HUES64 (cell line): ENCODE measurements around the gene FRMPD4.
"Not testable (repeated sequence)": the region's sequence is repeated elsewhere in the genome, so short reads cannot be mapped to it uniquely, and the experiment has no call there.

Experiments
- H3K27ac ChIP-seq: 2 replicates; pipeline ENCODE4 v1.7.0; 2013; ENCODE audit warnings: low read depth, low read length, inconsistent platforms
- H3K27me3 ChIP-seq: 2 replicates; pipeline ENCODE4 v1.6.1; 2013; ENCODE audit warnings: mild to moderate bottlenecking, low read length; ENCODE audit not compliant: insufficient read depth
- H3K36me3 ChIP-seq: 2 replicates; pipeline ENCODE4 v1.6.1; 2013; ENCODE audit warnings: mild to moderate bottlenecking, low read length; ENCODE audit not compliant: insufficient read depth
- H3K4me1 ChIP-seq: 2 replicates; pipeline ENCODE4 v1.6.1; 2013; ENCODE audit warnings: mild to moderate bottlenecking, low read length, moderate library complexity; ENCODE audit not compliant: insufficient read depth
- H3K4me3 ChIP-seq: 2 replicates; pipeline ENCODE4 v1.5.1; 2013; ENCODE audit warnings: mild to moderate bottlenecking, low read length, moderate library complexity
- H3K9ac ChIP-seq: 2 replicates; pipeline ENCODE4 v1.6.1; 2013; ENCODE audit warnings: mild to moderate bottlenecking, low read depth, low read length
- H3K9me3 ChIP-seq: 2 replicates; pipeline ENCODE4 v1.6.1; 2013; ENCODE audit warnings: low read depth, low read length; ENCODE audit not compliant: insufficient read depth
- WGBS: fragments of 150-250, 120-280 bp; methylation state at CpG from one replicate; pipeline ENCODE4 v1.1.7; 2013; ENCODE audit warnings: missing lambda C conversion rate; 5-methylcytosine and 5-hydroxymethylcytosine counted together

Gene FRMPD4

GRCh38 chrX:12480956-12481355 is 342.7 kb downstream of the FRMPD4 start:
- Histone ChIP-seq H3K4me3 (no peak overlapping the region), H3K9me3 (no peaks in the 10 kb centered on the region), H3K27ac (no peak overlapping the region), H3K4me1 (no peaks in the 10 kb centered on the region), H3K36me3 (no peaks in the 10 kb centered on the region), H3K9ac (no peak overlapping the region), H3K27me3 (no peaks in the 10 kb centered on the region)
- 86% methylated on average over 3 of the region's 3 CpGs for WGBS

- no peaks in the 10 kb centered on the region for H3K4me1 ChIP-seq
- no peak overlapping the region for H3K27ac ChIP-seq
- H3K27me3 ChIP-seq = no peaks in the 10 kb centered on the region
- no peak overlapping the region for H3K4me3 ChIP-seq
- no peaks in the 10 kb centered on the region for H3K9me3 ChIP-seq
- no peaks in the 10 kb centered on the region for H3K36me3 ChIP-seq
- no peak overlapping the region for H3K9ac ChIP-seq
These were observed 349.9 kb downstream of the FRMPD4 start for GRCh38 chrX:12488220-12488619.

GRCh38 chrX:12488771-12489170 is 350.5 kb downstream of the FRMPD4 start:
- 91% methylated on average over 2 of the region's 2 CpGs for WGBS
- Histone ChIP-seq H3K4me3 (no peak overlapping the region), H3K36me3 (no peaks in the 10 kb centered on the region), H3K9me3 (no peaks in the 10 kb centered on the region), H3K27ac (no peak overlapping the region), H3K27me3 (no peaks in the 10 kb centered on the region), H3K9ac (no peak overlapping the region), H3K4me1 (no peaks in the 10 kb centered on the region)

DNA sequence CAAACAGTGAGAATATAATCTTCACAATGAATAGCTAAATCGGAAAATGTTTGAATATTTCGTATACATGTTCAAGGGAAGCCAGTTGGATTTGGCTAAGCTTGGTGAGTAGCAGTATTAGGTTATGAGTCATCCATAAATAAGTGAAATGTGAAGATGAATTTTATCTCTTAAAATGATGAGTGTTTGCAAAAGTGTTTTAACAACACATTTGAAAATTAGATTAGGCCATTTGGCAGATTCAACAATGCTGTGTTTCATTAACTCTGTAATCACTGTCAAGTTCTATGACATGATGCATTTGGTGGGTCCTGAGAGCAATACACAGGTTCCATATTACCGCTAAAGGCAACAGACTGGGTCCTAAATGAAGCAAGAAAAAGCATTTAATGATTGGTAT is 351.1 kb downstream of the FRMPD4 start:
- no peaks in the 10 kb centered on the region for H3K36me3 ChIP-seq
- H3K27ac ChIP-seq = no peak overlapping the region
- no peaks in the 10 kb centered on the region for H3K27me3 ChIP-seq
- H3K4me1 ChIP-seq = no peaks in the 10 kb centered on the region
- no peak overlapping the region for H3K4me3 ChIP-seq
- WGBS = 100% methylated on average over 3 of the region's 3 CpGs
- no peaks in the 10 kb centered on the region for H3K9me3 ChIP-seq
- no peak overlapping the region for H3K9ac ChIP-seq

DNA sequence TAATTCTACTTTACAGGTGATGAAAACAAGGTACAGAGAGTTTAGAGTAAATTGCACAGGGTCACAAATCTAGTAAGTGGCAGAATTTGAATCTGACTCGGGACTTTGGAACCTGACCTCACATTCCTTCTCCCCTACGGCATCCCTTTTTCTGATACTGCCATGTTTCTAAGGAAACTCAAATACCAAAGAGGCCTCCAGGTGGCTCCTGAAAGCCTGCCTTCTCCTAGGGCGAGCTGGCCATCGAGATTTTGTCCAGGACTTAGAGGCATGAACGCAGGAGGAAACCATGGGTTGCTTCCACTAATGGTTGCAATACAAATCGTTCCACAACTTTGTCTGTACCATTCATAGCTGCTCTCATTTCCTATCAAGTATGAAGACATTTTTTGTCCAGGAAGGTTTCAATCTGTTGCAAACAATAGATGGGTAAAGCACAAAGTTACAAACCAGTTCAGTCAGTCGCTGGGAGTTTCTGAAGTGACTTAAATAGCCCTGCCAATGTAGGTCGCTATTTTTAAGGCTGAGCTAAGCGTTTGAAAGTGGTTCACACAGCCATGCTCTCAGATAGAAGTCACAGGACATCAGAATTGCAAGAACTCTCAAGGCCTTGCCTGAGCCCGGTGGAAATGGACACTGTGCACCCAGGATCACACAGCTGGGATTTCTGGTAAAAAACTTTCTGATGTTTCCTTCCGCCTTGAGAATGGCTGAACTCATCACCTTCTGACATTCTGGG is 356.3 kb downstream of the FRMPD4 start:
- Histone ChIP-seq H3K4me1 (no peaks in the 10 kb centered on the region), H3K27ac (no peak overlapping the region), H3K27me3 (no peaks in the 10 kb centered on the region), H3K9me3 (no peaks in the 10 kb centered on the region), H3K36me3 (no peaks in the 10 kb centered on the region), H3K9ac (no peak overlapping the region), H3K4me3 (no peak overlapping the region)
- WGBS = 88% methylated on average over 11 of the region's 11 CpGs

- 99% methylated on average over 4 of the region's 4 CpGs for WGBS
- Histone ChIP-seq H3K4me3 (no peak overlapping the region), H3K27me3 (no peaks in the 10 kb centered on the region), H3K9ac (no peak overlapping the region), H3K27ac (no peak overlapping the region), H3K4me1 (no peaks in the 10 kb centered on the region), H3K36me3 (no peaks in the 10 kb centered on the region), H3K9me3 (no peaks in the 10 kb centered on the region)
These were observed 358.1 kb downstream of the FRMPD4 start for GRCh38 chrX:12496343-12496742.

DNA sequence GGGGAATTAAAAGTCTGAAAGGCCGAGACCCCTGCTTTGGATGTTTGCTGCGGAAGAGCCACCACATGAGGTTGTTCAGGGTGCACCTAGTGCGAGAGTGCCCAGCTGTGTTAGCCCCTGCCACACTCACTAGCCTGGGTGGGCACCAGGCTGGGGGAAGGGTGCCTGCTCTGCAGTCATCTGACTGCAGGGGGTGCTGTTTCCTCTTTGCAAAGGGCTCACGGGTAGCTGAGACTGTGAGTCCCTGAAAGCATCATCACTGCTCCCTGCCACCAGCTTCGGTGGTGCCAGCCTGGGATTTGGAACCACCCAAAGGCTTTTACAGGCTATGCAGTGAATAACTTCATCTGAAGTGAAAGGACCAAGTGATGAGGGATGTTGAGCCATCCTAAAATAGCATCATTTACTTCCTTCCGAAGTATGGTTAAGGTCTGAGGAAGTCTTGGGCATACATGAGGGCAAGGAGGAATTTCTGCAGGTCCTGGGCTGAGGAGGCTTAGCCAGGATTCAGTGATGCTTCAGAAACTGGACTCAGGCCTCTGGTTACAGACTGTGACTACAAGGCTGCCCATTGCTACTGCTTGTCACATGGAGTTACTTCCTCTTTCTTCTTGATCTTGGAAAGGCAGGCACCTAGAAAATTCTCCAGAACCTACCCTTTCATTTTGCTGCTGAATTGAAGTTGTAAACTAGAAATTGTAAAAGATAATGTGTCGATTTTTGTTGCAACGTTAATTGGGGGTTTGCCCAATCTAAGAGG is 359.7 kb downstream of the FRMPD4 start:
- no peak overlapping the region for H3K4me3 ChIP-seq
- H3K9me3 ChIP-seq = no peaks in the 10 kb centered on the region
- no peak overlapping the region for H3K27ac ChIP-seq
- WGBS = 74% methylated on average over 7 of the region's 8 CpGs
- no peaks in the 10 kb centered on the region for H3K4me1 ChIP-seq
- no peak overlapping the region for H3K9ac ChIP-seq
- H3K36me3 ChIP-seq = no peaks in the 10 kb centered on the region
- H3K27me3 ChIP-seq = no peaks in the 10 kb centered on the region

DNA sequence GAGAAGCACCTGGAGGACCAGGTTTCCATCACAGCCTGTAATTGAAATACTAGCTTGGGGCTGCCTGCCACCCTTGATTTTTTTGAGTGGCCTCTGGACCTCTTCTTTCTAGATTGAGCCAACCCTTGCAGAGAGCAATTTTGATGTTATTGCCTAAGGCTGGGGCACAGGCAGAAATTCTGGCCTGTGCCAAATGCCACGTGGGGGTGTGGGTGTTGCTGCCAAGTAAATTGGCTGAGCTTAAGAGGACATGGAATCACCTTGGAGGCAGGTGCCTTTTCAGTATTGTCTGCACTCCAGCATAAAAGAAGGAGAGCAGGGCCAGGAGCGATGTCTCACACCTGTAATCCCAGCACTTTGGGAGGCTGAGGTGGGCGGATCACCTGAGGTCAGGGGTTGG is 366.9 kb downstream of the FRMPD4 start:
- H3K9me3 ChIP-seq = no peaks in the 10 kb centered on the region
- no peaks in the 10 kb centered on the region for H3K36me3 ChIP-seq
- no peaks in the 10 kb centered on the region for H3K27me3 ChIP-seq
- no peak overlapping the region for H3K4me3 ChIP-seq
- H3K9ac ChIP-seq = no peak overlapping the region
- H3K4me1 ChIP-seq = no peaks in the 10 kb centered on the region
- 91% methylated on average over 3 of the region's 3 CpGs for WGBS
- H3K27ac ChIP-seq = no peak overlapping the region

DNA sequence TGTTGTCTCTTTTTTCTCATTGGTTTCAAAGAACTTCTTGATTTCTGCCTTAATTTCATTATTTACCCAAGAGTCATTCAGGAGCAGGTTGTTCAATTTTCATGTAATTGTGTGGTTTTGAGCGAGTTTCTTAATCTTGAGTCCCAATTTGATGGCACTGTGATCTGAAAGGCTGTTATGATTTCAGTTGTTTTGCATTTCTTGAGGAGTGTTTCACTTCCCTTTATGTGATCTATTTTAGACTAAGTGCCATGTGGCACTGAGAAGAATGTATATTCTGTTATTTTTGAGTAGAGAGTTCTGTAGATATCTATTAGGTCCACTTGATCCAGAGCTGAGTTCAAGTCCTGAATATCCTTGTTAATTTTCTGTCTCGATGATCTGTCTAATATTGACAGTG is 377.1 kb downstream of the FRMPD4 start:
- not testable (repeated sequence) for H3K4me3 ChIP-seq, H3K4me1 ChIP-seq, H3K9ac ChIP-seq, H3K27me3 ChIP-seq, H3K27ac ChIP-seq, H3K36me3 ChIP-seq, H3K9me3 ChIP-seq
- WGBS = 95% methylated on average over 2 of the region's 2 CpGs

GRCh38 chrX:12526306-12526705 is 388.0 kb downstream of the FRMPD4 start:
- H3K36me3 ChIP-seq = no peaks in the 10 kb centered on the region
- H3K27ac ChIP-seq = no peak overlapping the region
- H3K9me3 ChIP-seq = no peaks in the 10 kb centered on the region
- no peak overlapping the region for H3K4me3 ChIP-seq
- no peaks in the 10 kb centered on the region for H3K27me3 ChIP-seq
- no peak overlapping the region for H3K9ac ChIP-seq
- WGBS = 39% methylated on average over 5 of the region's 5 CpGs
- H3K4me1 ChIP-seq = peaks cover 12% of the 10 kb centered on the region

DNA sequence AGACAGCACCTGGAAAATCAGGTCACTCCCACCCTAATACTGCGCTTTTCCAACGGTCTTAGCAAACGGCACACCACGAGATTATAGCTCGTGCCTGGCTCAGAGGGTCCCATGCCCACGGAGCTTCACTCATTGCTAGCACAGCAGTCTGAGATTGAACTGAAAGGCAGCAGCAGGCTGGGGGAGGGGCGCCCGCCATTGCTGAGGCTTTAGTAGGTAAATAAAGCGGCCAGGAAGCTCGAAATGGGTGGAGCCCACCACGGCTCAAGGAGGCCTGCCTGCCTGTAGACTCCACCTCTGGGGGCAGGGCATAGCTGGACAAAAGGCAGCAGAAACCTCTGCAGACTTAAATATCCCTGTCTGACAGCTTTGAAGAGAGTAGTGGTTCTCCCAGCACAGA is 399.8 kb downstream of the FRMPD4 start:
- WGBS = 82% methylated on average over 10 of the region's 11 CpGs
- H3K27ac ChIP-seq, H3K4me1 ChIP-seq, H3K9me3 ChIP-seq, H3K27me3 ChIP-seq, H3K4me3 ChIP-seq, H3K36me3 ChIP-seq, H3K9ac ChIP-seq: not testable (repeated sequence)
